NCI-H1436 (cell line): ENCODE measurements around the gene ST7L.
"Not testable (repeated sequence)": the region's sequence is repeated elsewhere in the genome, so short reads cannot be mapped to it uniquely, and the experiment has no call there.

Experiments
- DNase-seq: peaks from one replicate; lab custom pipeline; 2025; lab: John Stamatoyannopoulos, UW

Gene ST7L

GRCh38 chr1:112618721-112619517 lies at the start of gene ST7L:
Gene ST7L (minus strand): TSS chr1:112619141. CDS start chr1:112619113, 28 bp downstream.
- DNase-seq, result peak; percentile 13

- DNase-seq, result no peak
Measured at GRCh38 chr1:112666946-112667345, 48.0 kb upstream of the ST7L start.

GRCh38 chr1:112665857-112666256 lies 46.9 kb upstream of the ST7L start:
- DNase-seq, result no peak

- DNase-seq, result no peak
Measured at GRCh38 chr1:112651205-112651604, 32.3 kb upstream of the ST7L start.

- DNase-seq, result no peak
Measured at GRCh38 chr1:112646225-112646624, 27.3 kb upstream of the ST7L start.

- DNase-seq, result no peak
Measured at GRCh38 chr1:112643080-112643479, 24.1 kb upstream of the ST7L start.

GRCh38 chr1:112640437-112640836 lies 21.5 kb upstream of the ST7L start:
- not testable (repeated sequence) for DNase-seq

GRCh38 chr1:112638110-112638428 lies 19.1 kb upstream of the ST7L start:
- no peak for DNase-seq

- no peak for DNase-seq
Measured at GRCh38 chr1:112637254-112638109, 18.5 kb upstream of the ST7L start.

GRCh38 chr1:112636597-112637253 lies 17.8 kb upstream of the ST7L start:
- DNase-seq, result no peak

- DNase-seq, result no peak
Measured at GRCh38 chr1:112636056-112636455, 17.1 kb upstream of the ST7L start.

- DNase-seq, result no peak
Measured at GRCh38 chr1:112634367-112634766, 15.4 kb upstream of the ST7L start.

- no peak for DNase-seq
Measured at GRCh38 chr1:112633628-112634027, 14.7 kb upstream of the ST7L start.

- DNase-seq, result no peak
Measured at GRCh38 chr1:112629256-112629655, 10.3 kb upstream of the ST7L start.

- no peak for DNase-seq
Measured at GRCh38 chr1:112628516-112628915, 9.6 kb upstream of the ST7L start.

- DNase-seq, result no peak
Measured at GRCh38 chr1:112626887-112627286, 7.9 kb upstream of the ST7L start.

GRCh38 chr1:112626193-112626592 lies 7.3 kb upstream of the ST7L start:
- no peak for DNase-seq

GRCh38 chr1:112625696-112626095 lies 6.8 kb upstream of the ST7L start:
- DNase-seq, result no peak

GRCh38 chr1:112624493-112624892 lies 5.6 kb upstream of the ST7L start:
- not testable (repeated sequence) for DNase-seq

GRCh38 chr1:112620377-112620695 lies 1.4 kb upstream of the ST7L start:
- no peak for DNase-seq

GRCh38 chr1:112619518-112620376 lies 806 bp upstream of the ST7L start, which contains the start of gene CAPZA1:
Gene CAPZA1 (plus strand): TSS chr1:112619832. CDS start chr1:112619845, 13 bp downstream.
- peak; percentile 83 for DNase-seq
